HG03064 (cell line): ENCODE results near the gene LILRB5.
"Not testable (repeated sequence)": the region's sequence is repeated elsewhere in the genome, so short reads cannot be mapped to it uniquely, and the experiment has no call there.

Experiments used
- ATAC-seq: cut with Tn5 transposase; IDR thresholded peaks from one replicate; pipeline ENCODE4 v1.9.1; 2021; ENCODE audit warnings: low read depth; ENCODE audit not compliant: unreplicated experiment

The LILRB5 gene

DNA sequence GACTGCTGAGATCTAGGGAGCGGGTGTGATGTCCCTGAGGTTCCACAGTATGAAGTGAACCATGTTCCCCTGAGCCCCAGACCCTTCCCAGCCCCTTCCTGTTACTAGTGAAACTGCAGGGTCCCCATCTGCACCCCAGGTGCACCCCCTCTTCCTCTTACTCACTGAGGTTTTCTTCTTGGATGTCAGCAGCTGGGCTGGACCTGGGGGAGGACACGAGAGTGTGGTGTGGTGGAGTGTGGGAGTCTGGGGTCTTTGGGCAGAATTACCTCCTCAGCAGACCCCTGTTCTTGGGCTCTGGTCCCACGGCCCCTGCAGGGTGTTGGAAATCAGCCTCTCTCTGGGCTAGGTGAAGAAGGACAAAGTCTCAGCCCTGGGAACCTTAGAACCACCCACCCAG, 11.1 kb downstream of the LILRB5 start:
- ATAC-seq = no peak

DNA sequence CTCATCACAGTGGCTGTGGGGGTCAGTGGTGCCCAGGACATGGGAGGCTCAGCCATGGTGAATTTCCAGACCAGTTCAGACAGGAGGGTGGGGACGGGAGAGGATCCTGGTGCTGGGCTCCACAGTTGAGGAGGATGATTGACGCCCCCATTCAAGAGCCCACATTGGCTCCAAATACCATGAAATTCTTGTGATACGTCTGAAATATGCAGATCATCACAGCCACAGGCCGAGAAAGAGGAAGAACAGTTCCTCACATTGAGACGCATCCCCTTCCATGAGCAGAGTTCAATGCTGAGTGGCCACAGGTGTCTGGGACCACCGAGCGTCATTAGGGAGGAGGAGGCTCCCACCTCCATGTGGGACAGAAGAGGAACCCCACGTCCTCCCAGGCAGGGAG, 13.3 kb downstream of the LILRB5 start:
- not testable (repeated sequence) for ATAC-seq

DNA sequence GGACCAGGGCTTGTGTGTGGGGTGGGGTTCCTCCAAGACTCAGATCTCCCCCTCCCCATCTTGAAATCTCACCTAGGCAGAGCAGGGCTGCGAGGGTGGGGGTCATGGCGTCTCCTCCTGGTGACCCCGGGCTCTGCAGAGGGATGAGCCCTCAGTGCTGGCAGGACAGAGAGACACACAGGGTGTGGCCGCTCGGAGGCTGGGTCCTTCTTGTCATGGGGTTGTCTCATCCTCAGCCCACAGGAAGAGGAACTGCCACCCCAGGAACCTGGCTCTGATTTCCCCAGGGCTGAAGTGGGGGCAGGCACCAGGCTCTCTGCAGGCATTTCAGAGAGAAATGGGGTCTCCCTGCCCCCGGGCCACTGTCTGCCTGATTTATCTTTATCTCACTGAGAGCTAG, 14.4 kb downstream of the LILRB5 start, which contains the start of gene LILRA6:
Gene LILRA6, minus strand, starts transcription at position 145 of the 400 bp plus-strand sequence.
- not testable (repeated sequence) for ATAC-seq

DNA sequence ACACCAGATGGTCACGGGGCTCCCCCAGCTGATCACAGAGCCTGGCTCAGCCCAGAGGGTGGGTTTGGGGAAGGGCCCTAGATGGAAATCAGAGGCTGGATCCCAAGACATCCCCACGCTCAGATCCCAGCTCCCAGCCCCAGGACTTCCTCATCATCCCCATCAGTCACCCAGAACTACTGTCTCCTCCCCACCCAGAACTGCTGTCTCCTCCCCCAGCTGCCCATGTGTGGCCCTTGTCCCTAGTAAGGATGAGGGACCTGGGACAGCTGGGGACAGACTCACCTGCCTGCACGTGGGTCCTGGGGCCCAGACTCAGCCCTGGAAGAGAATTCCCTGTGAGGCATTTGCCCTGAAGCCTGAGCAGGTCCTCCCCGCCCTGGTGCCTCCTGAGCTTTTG, 14.8 kb downstream of the LILRB5 start:
- not testable (repeated sequence) for ATAC-seq

DNA sequence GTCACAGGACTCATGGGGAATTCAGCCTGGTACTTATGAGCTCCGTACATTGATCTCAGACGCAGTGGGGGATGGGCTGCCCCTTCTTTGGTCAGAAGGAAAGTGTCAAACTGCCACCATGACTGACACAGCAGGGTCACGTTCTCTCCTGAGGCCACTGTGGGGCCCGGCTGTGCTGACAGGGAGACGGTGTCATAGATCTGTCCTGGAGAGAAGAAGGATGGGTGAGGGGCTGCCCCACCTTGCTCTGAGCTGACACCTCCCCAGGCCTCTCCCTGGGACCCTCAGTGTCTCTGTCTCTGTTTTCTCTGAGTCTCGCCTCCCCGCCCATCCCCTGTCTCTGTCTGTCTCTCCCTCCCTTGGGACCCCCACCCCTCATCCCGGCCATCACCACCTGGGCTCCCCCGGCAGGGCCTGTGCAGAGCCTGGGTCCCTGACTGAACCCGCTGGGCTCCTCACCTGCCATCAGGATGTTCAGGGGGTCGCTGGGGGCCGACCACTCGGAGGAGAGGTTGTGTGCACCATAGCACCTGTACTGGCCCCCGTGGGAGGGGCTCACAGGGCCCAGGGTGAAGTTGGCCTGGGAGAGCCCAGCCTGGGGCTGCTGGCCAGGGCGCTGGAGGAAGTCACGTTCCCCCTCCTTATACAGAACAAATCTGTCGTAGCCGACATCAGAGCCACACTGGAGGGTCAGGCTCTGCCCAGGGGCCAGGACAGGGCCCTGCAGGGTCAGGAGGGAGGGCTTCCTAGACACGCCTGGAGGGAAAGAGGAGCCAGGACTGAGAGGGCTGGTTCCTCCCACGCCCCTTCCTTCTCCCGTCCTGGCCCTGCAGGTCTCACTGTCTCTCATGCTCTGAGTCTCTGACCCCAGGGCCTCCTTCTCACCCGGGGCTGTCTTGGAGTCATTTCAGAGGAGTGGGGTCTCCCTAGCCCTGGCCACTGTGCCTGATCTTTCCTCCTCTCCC, 16.4 kb downstream of the LILRB5 start:
- not testable (repeated sequence) for ATAC-seq

DNA sequence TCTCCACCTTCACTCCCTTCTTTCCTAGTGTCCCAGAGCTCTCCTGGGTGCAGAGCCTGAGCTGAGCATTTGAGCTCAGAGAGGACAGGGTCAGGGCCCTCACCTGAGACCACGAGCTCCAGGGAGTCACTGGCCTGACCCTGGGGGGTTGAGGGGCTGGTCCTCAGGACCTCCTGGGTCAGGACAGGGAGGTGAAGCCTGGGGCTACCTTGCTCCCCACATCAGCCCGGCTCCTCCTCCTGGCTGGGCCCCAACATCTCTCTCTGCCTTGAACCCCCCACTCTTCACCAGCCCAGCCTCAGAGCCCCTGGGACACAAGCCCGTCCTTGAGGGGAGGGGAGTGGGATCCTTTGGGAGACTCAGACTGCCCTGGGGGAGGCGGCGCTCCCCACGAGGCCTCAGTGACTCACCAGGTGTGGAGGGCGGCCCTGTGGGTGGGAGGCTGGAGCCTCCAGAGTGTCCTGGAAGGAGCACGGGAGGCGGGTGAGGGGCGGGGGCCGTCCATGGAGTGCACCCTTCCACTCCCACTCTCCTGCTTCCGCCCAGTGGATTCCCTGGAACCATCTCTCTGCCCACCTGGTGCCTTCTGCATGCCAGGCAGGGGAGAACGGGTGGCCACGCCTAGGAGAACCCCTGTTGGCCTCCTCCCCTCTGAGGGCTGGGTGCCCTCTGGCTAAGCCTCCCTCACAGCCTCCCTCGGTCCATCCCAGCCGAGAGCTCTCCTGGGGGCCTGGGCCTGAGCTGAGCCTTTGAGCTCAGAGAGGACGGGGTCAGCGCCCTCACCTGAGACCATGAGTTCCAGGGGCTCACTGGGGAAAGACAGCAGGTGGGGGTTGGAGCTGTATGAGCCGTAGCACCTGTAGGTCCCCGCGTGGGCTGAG, 17.3 kb downstream of the LILRB5 start:
- not testable (repeated sequence) for ATAC-seq

DNA sequence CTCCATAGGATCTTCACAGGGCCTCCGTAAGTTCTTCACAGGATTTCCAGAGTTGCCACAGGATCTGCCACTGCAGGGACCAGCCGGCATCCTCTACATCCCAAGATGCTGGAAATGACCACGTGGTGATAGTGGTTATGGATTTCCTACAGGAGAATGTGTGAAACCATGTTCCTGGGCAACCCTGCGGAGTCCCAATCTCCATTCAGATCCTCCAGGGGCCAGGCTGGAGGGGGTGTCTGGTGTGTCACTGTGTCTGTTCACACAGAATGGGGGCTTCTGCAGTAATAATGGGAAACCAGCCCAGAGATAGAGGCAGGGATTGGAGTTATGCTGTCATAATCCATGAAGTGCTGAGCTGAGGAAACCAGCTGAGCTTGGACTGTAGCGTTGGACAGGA, 23.1 kb downstream of the LILRB5 start:
- no peak for ATAC-seq

DNA sequence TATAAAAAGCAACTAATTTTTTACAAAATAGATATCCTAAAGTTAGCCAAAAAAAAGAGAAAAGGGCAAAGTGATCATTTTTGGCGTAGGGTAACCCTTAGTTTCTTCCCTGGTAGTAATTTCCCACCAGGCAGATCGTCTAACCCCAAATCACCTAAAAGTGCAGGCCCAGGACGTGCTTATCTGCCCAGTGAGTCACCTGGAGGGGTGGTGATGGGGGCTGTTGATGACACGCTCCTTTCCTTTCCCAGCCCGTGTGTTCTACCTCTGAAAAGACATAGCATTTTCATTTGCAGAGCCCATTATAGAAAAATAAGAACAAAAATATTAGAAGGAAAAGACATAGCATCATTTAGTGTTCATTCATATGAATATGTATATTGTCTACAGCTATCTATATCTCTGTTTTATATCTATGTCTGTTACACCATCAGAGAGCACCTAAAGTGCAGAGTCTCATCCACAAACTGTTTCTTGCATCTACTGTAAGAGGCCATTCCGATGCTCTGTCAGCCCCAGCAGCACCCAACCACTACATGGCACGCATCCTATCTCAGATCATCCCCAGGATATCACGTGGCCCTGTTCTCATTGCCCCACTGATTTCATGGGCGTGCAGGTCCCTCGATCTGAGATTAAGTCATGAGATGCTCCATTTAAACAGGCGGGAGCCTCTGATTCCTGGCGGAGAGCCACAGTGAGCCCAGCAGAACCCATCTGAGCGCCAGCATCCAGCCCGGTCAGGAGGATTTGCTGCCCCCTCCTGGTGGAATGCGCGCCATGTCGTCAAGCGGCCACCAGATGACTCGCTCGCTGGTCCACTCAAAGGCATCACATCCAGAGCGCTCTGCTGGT, 25.8 kb downstream of the LILRB5 start:
- ATAC-seq = peak; percentile 61

DNA sequence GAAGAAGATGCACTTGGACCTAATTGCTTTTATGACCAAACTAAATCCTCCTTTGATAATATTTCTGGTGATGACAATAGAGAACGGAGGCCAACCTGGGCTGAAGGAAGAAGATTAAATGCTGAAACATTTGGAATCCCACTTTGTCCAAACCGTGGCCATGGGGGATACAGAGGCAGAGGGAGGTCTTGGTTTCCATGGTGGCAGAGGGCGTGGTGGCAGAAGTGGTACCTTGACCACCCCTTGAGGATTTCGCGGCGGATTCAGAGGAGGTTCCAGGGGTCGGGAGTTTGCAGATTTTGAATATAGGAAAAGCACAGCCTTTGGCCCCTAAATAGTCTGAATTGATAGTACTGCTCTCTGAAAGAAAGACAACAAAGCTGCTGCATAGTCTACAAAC, 27.0 kb downstream of the LILRB5 start:
- no peak for ATAC-seq

DNA sequence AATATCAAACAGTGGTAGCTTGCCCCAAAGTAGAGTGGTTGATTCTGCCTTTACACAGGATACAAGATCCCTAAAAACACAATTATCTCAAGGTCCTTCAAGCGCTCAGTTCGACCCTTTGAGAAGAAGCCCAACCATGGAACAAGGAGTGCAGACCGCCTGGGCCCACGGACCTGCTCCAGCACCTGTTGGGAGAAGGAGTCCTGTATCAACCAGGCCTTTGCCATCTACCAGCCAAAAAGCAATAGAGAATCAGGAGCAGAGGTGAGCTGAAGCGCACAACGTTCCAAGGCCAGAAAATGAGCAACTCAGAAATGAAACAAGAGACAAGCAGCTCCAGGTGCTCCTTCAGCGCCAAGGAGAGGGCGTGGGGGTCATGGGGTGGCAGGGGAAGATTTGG, 27.9 kb downstream of the LILRB5 start:
- no peak for ATAC-seq

DNA sequence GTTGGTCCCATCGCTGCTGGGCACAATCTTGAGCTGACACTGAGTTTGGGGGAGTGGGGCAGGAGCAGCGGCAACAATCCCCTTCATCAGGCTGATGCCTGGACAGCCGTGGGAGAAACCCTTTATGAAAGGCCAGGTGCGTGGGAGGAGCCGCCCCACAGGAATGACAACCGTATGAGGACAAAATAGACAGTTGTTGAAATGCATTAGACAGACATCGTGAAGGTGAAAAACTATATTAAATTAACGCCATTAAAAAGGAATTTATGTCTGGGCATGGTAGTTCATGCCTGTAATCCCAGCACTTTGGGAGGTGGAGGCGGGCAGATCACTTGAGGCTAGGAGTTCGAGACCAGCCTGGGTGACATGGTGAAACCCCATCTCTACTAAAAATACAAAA, 32.5 kb downstream of the LILRB5 start:
- ATAC-seq = not testable (repeated sequence)

DNA sequence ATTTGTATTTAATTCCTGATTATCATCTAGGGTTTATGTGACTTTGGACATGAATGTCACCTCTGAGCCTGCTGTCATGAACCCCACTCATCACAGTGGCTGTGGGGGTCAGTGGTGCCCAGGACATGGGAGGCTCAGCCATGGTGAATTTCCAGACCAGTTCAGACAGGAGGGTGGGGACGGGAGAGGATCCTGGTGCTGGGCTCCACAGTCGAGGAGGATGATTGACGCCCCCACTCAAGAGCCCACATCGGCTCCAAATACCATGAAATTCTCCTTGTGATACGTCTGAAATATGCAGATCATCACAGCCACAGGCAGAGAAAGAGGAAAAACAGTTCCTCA, 33.2 kb downstream of the LILRB5 start:
- not testable (repeated sequence) for ATAC-seq

DNA sequence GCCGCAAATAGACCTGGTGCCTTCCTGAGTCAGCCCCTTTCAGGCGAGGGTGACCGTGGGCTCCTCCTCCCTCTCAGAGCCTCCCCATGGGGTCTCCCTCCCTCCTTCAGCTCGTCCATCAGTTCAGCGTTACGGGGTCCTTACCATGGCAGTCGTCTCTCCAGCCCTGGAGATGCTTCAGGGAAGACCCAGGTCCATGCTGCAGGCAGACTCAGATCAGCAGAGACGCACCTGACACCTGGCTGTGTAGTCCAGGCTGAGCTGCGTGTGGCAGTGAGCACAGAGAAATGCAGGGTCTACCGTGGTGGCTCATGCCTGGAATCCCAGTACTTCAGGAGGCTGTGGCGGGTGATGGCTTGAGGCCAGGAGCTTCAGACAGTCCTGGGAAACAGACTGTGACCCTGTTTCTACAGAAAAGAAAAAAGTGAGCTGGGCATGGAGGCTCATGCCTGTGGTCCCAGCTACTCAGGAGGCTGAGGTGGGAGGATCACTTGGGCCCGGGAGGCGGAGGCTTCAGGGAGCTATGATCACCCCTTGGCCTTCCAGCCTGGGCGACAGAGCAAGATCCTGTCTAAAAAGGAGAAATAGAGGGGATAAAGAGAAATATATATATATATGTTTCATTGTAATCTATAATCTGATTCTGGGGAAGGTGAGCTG, 33.7 kb downstream of the LILRB5 start:
- ATAC-seq = not testable (repeated sequence)

DNA sequence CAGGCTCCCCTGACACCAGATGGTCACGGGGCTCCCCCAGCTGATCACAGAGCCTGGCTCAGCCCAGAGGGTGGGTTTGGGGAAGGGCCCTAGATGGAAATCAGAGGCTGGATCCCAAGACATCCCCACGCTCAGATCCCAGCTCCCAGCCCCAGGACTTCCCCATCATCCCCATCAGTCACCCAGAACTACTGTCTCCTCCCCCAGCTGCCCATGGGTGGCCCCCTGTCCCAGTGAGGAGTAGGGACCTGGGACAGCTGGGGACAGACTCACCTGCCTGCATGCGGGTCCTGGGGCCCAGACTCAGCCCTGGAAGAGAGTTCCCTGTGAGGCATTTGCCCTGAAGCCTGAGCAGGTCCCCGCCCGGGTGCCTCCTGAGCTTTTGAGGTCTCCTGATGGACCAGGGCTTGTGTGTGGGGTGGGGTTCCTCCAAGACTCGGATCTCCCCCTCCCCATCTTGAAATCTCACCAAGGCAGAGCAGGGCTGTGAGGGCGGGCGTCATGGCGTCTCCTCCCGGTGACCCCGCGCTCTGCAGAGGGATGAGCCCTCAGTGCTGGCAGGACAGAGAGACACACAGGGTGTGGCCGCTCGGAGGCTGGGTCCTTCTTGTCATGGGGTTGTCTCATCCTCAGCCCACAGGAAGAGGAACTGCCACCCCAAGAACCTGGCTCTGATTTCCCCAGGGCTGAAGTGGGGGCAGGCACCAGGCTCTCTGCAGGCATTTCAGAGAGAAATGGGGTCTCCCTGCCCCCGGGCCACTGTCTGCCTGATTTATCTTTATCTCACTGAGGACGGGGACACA, 34.4 kb downstream of the LILRB5 start, which contains the start of gene LILRB3:
Gene LILRB3, minus strand, starts transcription at position 534 of the 803 bp plus-strand sequence. Its CDS starts 31 bp downstream, at position 503.
- ATAC-seq = not testable (repeated sequence)

DNA sequence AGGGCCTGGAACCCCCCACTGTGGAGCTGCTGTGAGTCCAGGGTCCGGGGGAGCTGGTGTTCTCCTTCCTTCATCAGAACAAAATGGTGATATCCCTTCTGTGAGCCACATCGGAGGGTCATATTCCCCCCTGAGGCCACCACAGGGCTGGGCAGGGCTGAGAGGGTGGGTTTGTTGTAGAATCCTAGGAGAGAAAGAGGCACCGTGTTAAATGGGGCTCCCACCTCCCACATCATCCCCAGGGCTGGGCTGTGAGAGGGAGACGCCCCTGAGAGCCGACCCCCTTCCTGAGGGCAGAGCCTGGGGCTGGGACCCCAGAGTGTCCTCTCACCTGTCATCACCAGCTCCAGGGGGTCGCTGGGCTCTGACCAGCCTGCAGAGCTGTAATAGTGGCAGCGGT, 35.1 kb downstream of the LILRB5 start:
- ATAC-seq = not testable (repeated sequence)

DNA sequence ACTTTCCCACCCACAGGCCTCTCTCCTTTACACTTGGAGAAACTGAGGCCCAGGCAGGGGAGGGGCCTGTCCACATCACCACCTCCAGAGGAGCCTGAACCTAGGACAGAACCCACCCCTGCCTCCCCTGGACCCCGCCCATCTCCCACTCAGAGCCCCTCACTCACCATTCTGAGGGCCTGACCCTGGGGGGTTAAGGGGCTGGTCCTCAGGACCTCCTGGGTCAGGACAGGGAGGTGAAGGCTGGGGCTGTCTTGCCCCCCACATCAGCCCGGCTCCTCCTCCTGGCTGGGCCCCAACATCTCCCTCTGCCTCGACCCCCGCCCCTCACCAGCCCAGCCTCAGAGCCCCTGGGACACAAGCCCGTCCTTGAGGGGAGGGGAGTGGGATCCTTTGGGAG, 37.4 kb downstream of the LILRB5 start:
- not testable (repeated sequence) for ATAC-seq

DNA sequence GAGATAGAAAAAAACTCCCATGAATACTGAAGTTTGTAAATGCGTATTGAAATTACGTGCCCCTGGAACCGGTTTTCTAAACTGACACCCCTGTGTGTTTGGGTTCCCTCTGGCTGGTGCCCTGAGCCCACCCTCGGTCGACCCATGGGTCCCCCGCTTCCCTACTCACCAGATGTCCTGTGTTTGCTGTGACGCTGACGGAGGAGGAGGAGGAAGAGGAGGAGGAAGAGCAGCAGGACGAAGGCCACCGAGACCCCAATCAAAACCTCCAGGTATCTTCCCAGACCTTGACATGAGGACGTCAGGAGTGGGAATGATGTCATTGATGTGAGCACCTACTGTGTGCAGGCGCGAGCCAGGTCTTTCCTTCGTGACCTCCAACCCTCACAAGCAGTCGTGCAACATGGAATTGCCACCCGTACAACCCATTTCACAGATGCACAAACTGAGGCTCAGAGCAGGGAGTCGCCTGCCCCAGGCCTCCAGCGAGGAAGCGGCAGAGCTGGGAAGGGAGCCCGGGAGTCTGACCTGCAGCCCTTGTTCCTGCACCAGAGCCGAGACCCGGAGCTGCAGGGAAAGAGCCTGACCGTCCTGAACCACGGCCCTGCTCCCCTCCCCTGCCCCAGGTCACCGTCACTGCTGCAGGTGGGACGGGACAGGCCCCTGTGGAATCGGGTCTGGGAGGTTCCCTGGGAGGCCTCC, 38.0 kb downstream of the LILRB5 start:
- no peak for ATAC-seq

DNA sequence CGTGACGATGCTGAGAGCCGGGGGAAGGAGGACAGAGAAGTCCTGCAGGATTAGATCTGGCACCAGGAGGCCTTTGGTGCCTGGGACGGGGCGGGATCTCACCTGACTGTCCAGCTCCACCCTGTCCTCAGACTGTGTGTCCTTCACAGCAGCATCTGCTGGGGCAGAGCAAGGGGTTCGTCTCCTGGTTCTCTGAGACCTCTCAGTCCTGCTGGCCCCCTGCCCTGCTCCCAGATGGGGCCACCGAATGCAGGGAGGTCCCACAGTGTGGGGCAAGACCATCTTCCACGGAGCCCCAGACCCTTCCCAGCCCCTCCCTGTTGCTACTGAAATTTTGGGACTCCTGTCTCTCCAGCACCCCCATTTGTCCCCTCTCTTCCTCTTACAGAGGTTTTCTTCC, 38.8 kb downstream of the LILRB5 start:
- ATAC-seq = no peak
